ENCODE results near the gene AGAP1. TPM values are rescaled to one million over a fixed set of nuclear protein-coding genes. Genes with fewer than 3 reads are reported as not detected.

AGAP1 gene
- total RNA-seq, 6 experiments from 2014 or later: 8.1 to 11.2 (median 9.8) TPM

DNA sequence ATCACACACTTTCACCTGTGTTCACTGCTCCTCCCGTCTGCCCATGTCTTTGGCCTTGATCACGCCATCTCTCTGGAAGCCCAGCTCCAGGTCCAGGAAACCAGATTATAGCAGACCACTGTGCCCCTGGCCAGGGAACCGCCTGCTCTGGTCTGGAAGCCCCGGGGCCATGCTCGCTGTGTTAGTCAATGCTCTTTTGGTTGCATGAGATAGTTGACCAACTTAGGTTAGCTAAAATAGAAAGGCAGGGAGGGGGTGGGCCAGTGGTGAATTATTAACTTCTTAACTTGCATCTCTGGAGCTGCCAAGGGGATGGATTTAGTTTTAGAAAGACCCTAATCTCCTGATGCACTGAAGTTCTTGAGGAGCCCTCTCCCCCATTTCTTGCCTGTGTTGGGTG is 232.7 kb downstream of the AGAP1 start:
- no peak overlapping the region for H3K27ac ChIP-seq
- no peaks in the 10 kb centered on the region for H3K27me3 ChIP-seq
- TF ChIP-seq POLR2A (IDR thresholded peaks at IDR 0.05): no peak
- TF ChIP-seq, protein P1, sequence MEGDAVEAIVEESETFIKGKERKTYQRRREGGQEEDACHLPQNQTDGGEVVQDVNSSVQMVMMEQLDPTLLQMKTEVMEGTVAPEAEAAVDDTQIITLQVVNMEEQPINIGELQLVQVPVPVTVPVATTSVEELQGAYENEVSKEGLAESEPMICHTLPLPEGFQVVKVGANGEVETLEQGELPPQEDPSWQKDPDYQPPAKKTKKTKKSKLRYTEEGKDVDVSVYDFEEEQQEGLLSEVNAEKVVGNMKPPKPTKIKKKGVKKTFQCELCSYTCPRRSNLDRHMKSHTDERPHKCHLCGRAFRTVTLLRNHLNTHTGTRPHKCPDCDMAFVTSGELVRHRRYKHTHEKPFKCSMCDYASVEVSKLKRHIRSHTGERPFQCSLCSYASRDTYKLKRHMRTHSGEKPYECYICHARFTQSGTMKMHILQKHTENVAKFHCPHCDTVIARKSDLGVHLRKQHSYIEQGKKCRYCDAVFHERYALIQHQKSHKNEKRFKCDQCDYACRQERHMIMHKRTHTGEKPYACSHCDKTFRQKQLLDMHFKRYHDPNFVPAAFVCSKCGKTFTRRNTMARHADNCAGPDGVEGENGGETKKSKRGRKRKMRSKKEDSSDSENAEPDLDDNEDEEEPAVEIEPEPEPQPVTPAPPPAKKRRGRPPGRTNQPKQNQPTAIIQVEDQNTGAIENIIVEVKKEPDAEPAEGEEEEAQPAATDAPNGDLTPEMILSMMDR (IDR thresholded peaks at IDR 0.05): no peak
- intact Hi-C loops (cut with DNase I): no loop called here
- peaks cover 0 to 25% (median 0%) of the 10 kb centered on the region in 4 donors for H3K4me1 ChIP-seq
- H3K9me3 ChIP-seq: no peaks in the 10 kb centered on the region
- ATAC-seq (peak; percentile 22 to 63 (median 60)), DNase-seq (no peak)
- no peak overlapping the region for H3K4me3 ChIP-seq
- 60% methylated on average over 4 of the region's 5 CpGs for WGBS (ENCODE audit: insufficient coverage, low coverage, low lambda C conversion rate, missing lambda C conversion rate)
- H3K36me3 ChIP-seq: no peaks in the 10 kb centered on the region

DNA sequence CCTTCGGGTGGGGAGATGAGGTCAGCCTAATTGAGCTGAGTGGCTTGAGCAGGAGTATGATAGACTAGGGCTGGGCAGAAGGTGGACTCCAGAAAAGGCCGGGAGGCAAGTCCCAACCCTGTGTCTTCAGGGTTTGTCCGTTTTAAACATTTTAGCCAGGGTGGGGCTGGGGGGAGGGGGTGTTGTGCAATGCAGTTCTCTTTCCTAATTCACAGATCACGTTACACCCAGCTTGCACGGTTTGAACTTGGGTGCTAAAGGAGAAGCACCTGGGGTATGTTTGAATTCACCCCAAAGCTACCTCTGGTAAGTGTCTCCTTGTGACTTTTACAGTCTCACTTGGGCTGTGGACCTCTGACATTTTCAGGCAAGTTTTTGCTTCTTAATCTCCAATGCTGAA is 233.3 kb downstream of the AGAP1 start:
- TF ChIP-seq POLR2A (IDR thresholded peaks at IDR 0.05): no peak
- TF ChIP-seq, protein P1 (IDR thresholded peaks at IDR 0.05): no peak
- intact Hi-C loops (cut with DNase I): no loop called here
- Histone ChIP-seq H3K4me3 (no peak overlapping the region), H3K4me1 (peaks cover 0 to 25% (median 0%) of the 10 kb centered on the region in 4 donors), H3K9me3 (no peaks in the 10 kb centered on the region), H3K27ac (no peak overlapping the region), H3K27me3 (no peaks in the 10 kb centered on the region), H3K36me3 (no peaks in the 10 kb centered on the region)
- DNase-seq (no peak), ATAC-seq (peak; percentile 27 to 55 (median 48))
- 34% methylated on average over 4 of the region's 5 CpGs for WGBS (ENCODE audit: insufficient coverage, low coverage, low lambda C conversion rate, missing lambda C conversion rate)

DNA sequence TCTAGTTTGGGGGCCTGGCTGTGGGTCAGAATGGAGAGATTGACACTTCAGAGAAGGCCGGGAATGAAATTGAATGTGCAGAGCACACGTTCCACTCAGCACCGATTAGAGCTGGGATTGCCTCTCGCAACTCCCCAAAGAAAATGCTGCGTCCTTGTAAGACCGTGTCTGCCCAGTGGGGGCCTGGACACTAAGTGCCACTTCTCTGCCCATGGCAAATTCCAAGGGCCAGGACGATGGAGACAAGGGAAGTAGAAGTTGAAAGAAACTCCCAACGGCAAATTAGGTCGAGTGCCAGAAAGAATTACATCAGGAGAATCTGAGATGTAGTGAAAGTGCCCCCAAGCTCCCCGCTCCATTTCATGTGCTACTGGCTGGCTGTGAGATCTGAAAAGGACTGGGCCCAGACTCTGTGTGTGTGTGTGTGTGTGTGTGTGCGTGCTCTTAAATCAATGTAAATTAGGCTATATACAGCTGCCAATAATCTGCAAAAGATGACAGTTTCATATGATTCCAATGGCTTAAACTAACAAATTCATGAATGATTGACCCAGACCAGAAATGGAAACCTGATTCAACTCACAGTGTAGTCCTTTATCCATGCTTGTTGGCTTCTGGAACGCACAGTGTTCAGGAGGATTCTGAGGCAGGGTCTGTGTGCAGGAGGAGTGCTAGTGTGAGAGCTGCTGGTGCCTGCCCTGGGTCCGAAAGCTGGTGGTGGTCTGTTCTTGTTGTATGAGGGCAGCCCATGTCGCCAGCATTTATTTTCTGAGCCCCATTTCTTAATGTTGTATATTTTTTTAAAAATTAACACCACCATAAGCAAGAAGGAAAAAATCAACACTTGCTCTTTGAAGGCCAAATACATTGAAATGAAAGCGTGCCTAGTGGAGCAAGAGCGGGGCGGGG is 234.3 kb downstream of the AGAP1 start:
- Histone ChIP-seq H3K36me3 (no peaks in the 10 kb centered on the region), H3K4me3 (no peak overlapping the region), H3K4me1 (peaks cover 0 to 25% (median 0%) of the 10 kb centered on the region in 4 donors), H3K27ac (no peak overlapping the region), H3K9me3 (no peaks in the 10 kb centered on the region), H3K27me3 (no peaks in the 10 kb centered on the region)
- DNase-seq (no peak), ATAC-seq (no peak)
- 90% methylated on average over 16 of the region's 17 CpGs for WGBS (ENCODE audit: insufficient coverage, low coverage, low lambda C conversion rate, missing lambda C conversion rate)
- intact Hi-C loops (cut with DNase I): no loop called here
- no peak for TF ChIP-seq POLR2A (IDR thresholded peaks at IDR 0.05)
- TF ChIP-seq, protein P1 (IDR thresholded peaks at IDR 0.05): no peak

DNA sequence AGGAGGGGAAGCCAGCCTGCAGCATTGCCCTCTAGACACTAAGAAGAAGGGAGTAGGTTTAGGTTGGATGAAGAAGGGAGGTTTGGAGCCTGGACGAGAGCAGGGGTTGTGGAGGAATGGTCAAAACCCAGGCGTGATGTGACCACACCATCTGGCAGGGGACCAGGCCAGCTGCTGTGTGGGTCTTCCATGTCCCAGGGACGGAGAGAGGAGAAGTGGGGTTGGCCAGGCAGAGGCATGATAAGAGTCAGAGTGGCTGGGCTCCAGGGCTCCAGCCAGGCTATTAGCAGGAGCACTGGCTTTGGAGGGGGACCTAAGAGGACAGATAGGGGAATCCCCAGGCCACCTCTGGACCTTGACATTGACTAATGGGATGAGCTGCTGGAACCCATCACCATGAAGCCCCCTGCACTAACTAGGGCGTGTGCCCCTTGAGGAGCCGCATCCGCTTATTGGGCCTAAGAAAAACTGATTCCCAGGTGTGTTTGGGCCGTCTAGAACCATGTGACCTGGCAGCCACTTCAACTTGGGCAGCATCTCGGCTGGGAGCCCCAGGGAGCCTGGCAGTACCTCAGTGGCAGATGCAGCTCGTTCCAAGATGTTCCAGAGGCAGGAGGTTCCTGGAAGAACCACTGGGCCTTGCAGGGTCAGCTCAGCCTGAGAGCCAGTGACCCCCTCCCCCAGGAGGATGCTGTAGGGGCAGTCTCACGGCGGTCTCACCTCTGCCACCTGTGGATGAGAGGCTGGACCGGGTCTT is 235.1 kb downstream of the AGAP1 start:
- H3K4me3 ChIP-seq: no peak overlapping the region
- TF ChIP-seq POLR2A (IDR thresholded peaks at IDR 0.05): no peak
- TF ChIP-seq, protein P1 (IDR thresholded peaks at IDR 0.05): no peak
- peaks cover 0 to 25% (median 0%) of the 10 kb centered on the region in 4 donors for H3K4me1 ChIP-seq
- DNase-seq (no peak), ATAC-seq (peak in 1 of 4 donors; percentile 17)
- intact Hi-C loops (cut with DNase I): no loop called here
- H3K9me3 ChIP-seq: no peaks in the 10 kb centered on the region
- 76% methylated on average over 2 of the region's 12 CpGs for WGBS (ENCODE audit: insufficient coverage, low coverage, low lambda C conversion rate, missing lambda C conversion rate)
- H3K36me3 ChIP-seq: no peaks in the 10 kb centered on the region
- H3K27me3 ChIP-seq: no peaks in the 10 kb centered on the region
- no peak overlapping the region for H3K27ac ChIP-seq

Measured in right lobe of liver (tissue), 6 donors.